HCT116 (cell line): ENCODE measurements around the gene TAX1BP1. TPM values are rescaled to one million over a fixed set of nuclear protein-coding genes. Genes with fewer than 3 reads are reported as not detected.

Experiments used
- ATAC-seq: fragments of 200-7000 bp; cut with Tn5 transposase; 2 replicates; pipeline ENCODE4 v1.9.1; 2020; ENCODE audit warnings: mild to moderate bottlenecking, moderate library complexity
- BruUV-seq: library from RNA; stranded (reverse); fragments of 400-500 nt; replicated peaks from 2 replicates; lab custom pipeline; 2021; lab: Mats Ljungman, UMichigan
- CTCF ChIA-PET: fragments of 300-600 bp; sonication (Branson Sonifier 250); formaldehyde crosslinking; loops from one replicate; lab custom pipeline; 2021; ENCODE audit warnings: antibody characterized with exemption; lab: Charles Lee
- POLR2A ChIA-PET: fragments of 300-600, 350-600 bp; sonication (Branson Sonifier 250); formaldehyde crosslinking; loops from one replicate; lab custom pipeline; 2021; ENCODE audit warnings: antibody characterized with exemption; lab: Charles Lee
- RAD21 ChIA-PET, 2 experiments: fragments of 300-600 bp; sonication (Branson Sonifier 250); formaldehyde crosslinking; loops; one replicate each; lab custom pipeline; 2023; ENCODE audit warnings: low total read pairs in 2 of 2; ENCODE audit not compliant: uncharacterized antibody in 2 of 2, unreplicated experiment in 2 of 2, low non-redundant PET in 1 of 2; lab: Charles Lee
- DNase-seq: peaks from one replicate; pipeline ENCODE4 v3.0.0-alpha.2; 2010; ENCODE audit warnings: low read depth, low spot score
- H2AFZ ChIP-seq: fragments of 200-600 bp; shearing (Covaris generic), sonication (generic); 2 replicates; pipeline ENCODE4 v1.6.1; 2017; ENCODE audit warnings: low read depth, mixed run types, mixed read lengths, antibody characterized with exemption, low read length; ENCODE audit not compliant: poor library complexity, severe bottlenecking
- H3K27ac ChIP-seq: 2 replicates; pipeline ENCODE4 v1.5.1; 2012; ENCODE audit warnings: low read depth, low read length
- H3K27me3 ChIP-seq: fragments of 200-600 bp; sonication (generic); 2 replicates; pipeline ENCODE4 v1.6.1; 2016; ENCODE audit warnings: mixed run types, low read length, mixed read lengths; ENCODE audit not compliant: insufficient read depth
- H3K36me3 ChIP-seq, 2 experiments: fragments of 200-500 bp in 1 of 2; fragments of 200-600 bp in 1 of 2; sonication (Bioruptor generic) in 1 of 2; sonication (generic) in 1 of 2; 2 replicates each; pipeline versions ENCODE4 v1.5.1 to v1.6.1; 2014 to 2016; ENCODE audit warnings: low read length in 2 of 2, inconsistent platforms in 1 of 2, mixed read lengths in 1 of 2, mixed run types in 1 of 2; ENCODE audit not compliant: insufficient read depth in 2 of 2, control insufficient read depth in 1 of 2
- H3K4me1 ChIP-seq, 2 experiments: fragments of 200-600 bp in 1 of 2; sonication (generic) in 1 of 2; 2 replicates each; pipeline versions ENCODE4 v1.5.1 to v1.6.1; 2012 to 2017; ENCODE audit warnings: low read length in 2 of 2, inconsistent platforms in 1 of 2, mild to moderate bottlenecking in 1 of 2, mixed read lengths in 1 of 2, mixed run types in 1 of 2, moderate library complexity in 1 of 2; ENCODE audit not compliant: insufficient read depth in 2 of 2, control insufficient read depth in 1 of 2
- H3K4me2 ChIP-seq: fragments of 200-600 bp; sonication (generic); 2 replicates; pipeline ENCODE4 v1.6.1; 2017; ENCODE audit warnings: mixed run types, low read length, mixed read lengths
- H3K4me3 ChIP-seq, 2 experiments: fragments of 200-600 bp in 1 of 2; sonication (generic) in 1 of 2; replicated peaks in 1 of 2; 2 replicates each; pipeline ENCODE4 v1.5.1; 2011 to 2016; ENCODE audit warnings: low read length in 2 of 2, control low read depth in 1 of 2, low read depth in 1 of 2, mild to moderate bottlenecking in 1 of 2, mixed read lengths in 1 of 2, mixed run types in 1 of 2
- H3K79me2 ChIP-seq: fragments of 200-600 bp; sonication (generic); 2 replicates; pipeline ENCODE4 v1.6.1; 2017; ENCODE audit warnings: mild to moderate bottlenecking, mixed run types, low read length, moderate library complexity, mixed read lengths; ENCODE audit not compliant: insufficient read depth
- H3K9ac ChIP-seq: fragments of 200-600 bp; sonication (generic); 2 replicates; pipeline ENCODE4 v1.6.1; 2016; ENCODE audit warnings: low read length, mixed read lengths
- H3K9me2 ChIP-seq: fragments of 200-600 bp; sonication (generic), shearing (Covaris generic); 2 replicates; pipeline ENCODE4 v1.6.1; 2017; ENCODE audit warnings: mixed run types, mild to moderate bottlenecking, moderate library complexity; ENCODE audit not compliant: insufficient read depth
- H3K9me3 ChIP-seq, 2 experiments: fragments of 200-500 bp in 1 of 2; fragments of 200-600 bp in 1 of 2; sonication (Bioruptor generic) in 1 of 2; sonication (generic) in 1 of 2; 2 replicates each; pipeline ENCODE4 v1.6.1; 2014 to 2017; ENCODE audit warnings: low read length in 2 of 2, mixed read lengths in 2 of 2, inconsistent platforms in 1 of 2, low read depth in 1 of 2, mild to moderate bottlenecking in 1 of 2, mixed run types in 1 of 2, moderate library complexity in 1 of 2; ENCODE audit not compliant: control insufficient read depth in 1 of 2, insufficient read depth in 1 of 2
- H4K20me1 ChIP-seq: fragments of 200-600 bp; sonication (generic), shearing (Covaris generic); 2 replicates; pipeline ENCODE4 v1.6.1; 2017; ENCODE audit warnings: mixed run types, mild to moderate bottlenecking, moderate library complexity; ENCODE audit not compliant: insufficient read depth
- ELF1 ChIP-seq: IDR thresholded peaks from 2 replicates; pipeline ENCODE4 v1.6.1; 2012; ENCODE audit warnings: low read depth, borderline replicate concordance
- EZH2 ChIP-seq: fragments of 200-600 bp; sonication (generic); IDR thresholded peaks from 2 replicates; pipeline ENCODE4 v1.6.1; 2017; ENCODE audit warnings: antibody characterized with exemption, mixed run types
- EZH2phosphoT487 ChIP-seq: fragments of 200-600 bp; IDR thresholded peaks from 2 replicates; pipeline ENCODE4 v1.6.1; 2018; ENCODE audit warnings: antibody characterized with exemption, borderline replicate concordance
- POLR2A ChIP-seq: IDR thresholded peaks from 2 replicates; pipeline ENCODE4 v1.7.0; 2011; ENCODE audit warnings: borderline replicate concordance; ENCODE audit not compliant: insufficient read depth, insufficient read length; ENCODE audit errors: extremely low read depth
- POLR2AphosphoS5 ChIP-seq: IDR thresholded peaks from 2 replicates; pipeline ENCODE4 v1.6.1; 2011; ENCODE audit warnings: mild to moderate bottlenecking, low read depth, low read length, moderate library complexity
- SRF ChIP-seq: IDR thresholded peaks from 2 replicates; pipeline ENCODE4 v1.6.1; 2012; ENCODE audit warnings: low read depth
- TCF7L2 ChIP-seq: IDR thresholded peaks from 2 replicates; pipeline ENCODE4 v1.7.0; 2011; ENCODE audit warnings: borderline replicate concordance, inconsistent platforms; ENCODE audit not compliant: insufficient read depth, insufficient read length; ENCODE audit errors: extremely low read depth
- YY1 ChIP-seq: IDR thresholded peaks from 2 replicates; pipeline ENCODE4 v1.6.1; 2011; ENCODE audit warnings: low read length, low read depth, moderate library complexity, mild to moderate bottlenecking; ENCODE audit not compliant: insufficient replicate concordance; ENCODE audit errors: extremely low read depth
- ZNF274 ChIP-seq: fragments of 200-500 bp; sonication (Bioruptor generic); IDR thresholded peaks from 2 replicates; pipeline ENCODE4 v1.6.1; 2014; ENCODE audit warnings: mild to moderate bottlenecking, low read depth, low read length, inconsistent platforms
- intact Hi-C: fragments of 100-400 bp; cut with micrococcal nuclease; formaldehyde crosslinking; loops from 2 replicates; pipeline ENCODE4 v1.10.0; 2022
- total RNA-seq: library from RNA; stranded (reverse); gene quantifications from one replicate; pipeline ENCODE4 v1.2.1, GENCODE V29; 2021; ENCODE audit not compliant: unreplicated experiment
- TF ChIP-seq, protein P1 (sequence below), 3 experiments: fragments of 200-600 bp in 1 of 3; sonication (generic) in 1 of 3; IDR thresholded peaks in 2 of 3; conservative IDR thresholded peaks in 1 of 3; 2 replicates each; pipeline ENCODE4 v1.5.1; 2012 to 2017; ENCODE audit warnings: low read depth in 2 of 3, low read length in 2 of 3, antibody characterized with exemption in 1 of 3, borderline replicate concordance in 1 of 3, control low read depth in 1 of 3, mild to moderate bottlenecking in 1 of 3, mixed read lengths in 1 of 3, mixed run types in 1 of 3, moderate library complexity in 1 of 3; ENCODE audit not compliant: insufficient read depth in 1 of 3
- TF ChIP-seq, protein P2 (sequence below): IDR thresholded peaks from 2 replicates; pipeline ENCODE4 v1.6.1; 2011; ENCODE audit warnings: mild to moderate bottlenecking, low read length, moderate library complexity; ENCODE audit not compliant: insufficient replicate concordance; ENCODE audit errors: extremely low read depth
- TF ChIP-seq, protein P3 (sequence below): IDR thresholded peaks from 2 replicates; pipeline ENCODE4 v1.6.1; 2012

TAX1BP1 gene
- total RNA-seq, 1 experiment from 2014 or later, result 68.1 TPM

DNA sequence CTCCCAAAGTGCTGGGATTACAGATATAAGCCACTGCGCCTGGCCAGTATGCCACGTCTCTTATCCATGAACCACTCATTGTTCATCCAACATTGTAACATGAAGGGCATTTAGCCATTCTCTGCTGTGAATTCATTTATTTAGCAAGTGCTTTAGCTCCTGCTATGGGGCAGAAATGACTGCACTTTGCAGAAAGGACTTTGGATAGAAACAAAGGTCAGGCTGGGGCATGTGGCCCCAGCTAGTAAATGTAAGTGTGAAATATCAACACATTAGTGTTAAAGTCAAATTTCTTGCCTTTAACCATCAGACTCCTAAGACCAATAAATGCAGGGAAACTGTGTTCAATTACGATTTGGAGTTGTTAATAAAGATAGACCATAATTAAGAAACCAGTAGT, 27.7 kb upstream of the TAX1BP1 start:
- Histone ChIP-seq H3K36me3 (no peaks in the 10 kb centered on the region), H3K4me2 (no peak overlapping the region)
- TF ChIP-seq POLR2AphosphoS5 (no peak), EZH2phosphoT487 (no peak), EZH2 (no peak), ZNF274 (no peak), TCF7L2 (no peak), SRF (no peak), POLR2A (no peak), YY1 (no peak), ELF1 (no peak)
- TF ChIP-seq, protein P1, sequence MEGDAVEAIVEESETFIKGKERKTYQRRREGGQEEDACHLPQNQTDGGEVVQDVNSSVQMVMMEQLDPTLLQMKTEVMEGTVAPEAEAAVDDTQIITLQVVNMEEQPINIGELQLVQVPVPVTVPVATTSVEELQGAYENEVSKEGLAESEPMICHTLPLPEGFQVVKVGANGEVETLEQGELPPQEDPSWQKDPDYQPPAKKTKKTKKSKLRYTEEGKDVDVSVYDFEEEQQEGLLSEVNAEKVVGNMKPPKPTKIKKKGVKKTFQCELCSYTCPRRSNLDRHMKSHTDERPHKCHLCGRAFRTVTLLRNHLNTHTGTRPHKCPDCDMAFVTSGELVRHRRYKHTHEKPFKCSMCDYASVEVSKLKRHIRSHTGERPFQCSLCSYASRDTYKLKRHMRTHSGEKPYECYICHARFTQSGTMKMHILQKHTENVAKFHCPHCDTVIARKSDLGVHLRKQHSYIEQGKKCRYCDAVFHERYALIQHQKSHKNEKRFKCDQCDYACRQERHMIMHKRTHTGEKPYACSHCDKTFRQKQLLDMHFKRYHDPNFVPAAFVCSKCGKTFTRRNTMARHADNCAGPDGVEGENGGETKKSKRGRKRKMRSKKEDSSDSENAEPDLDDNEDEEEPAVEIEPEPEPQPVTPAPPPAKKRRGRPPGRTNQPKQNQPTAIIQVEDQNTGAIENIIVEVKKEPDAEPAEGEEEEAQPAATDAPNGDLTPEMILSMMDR (IDR thresholded peaks at IDR 0.05 in 2 of 3, conservative IDR thresholded peaks at IDR 0.05 in 1 of 3; ENCODE audit: borderline replicate concordance in 1 of 3, insufficient read depth in 1 of 3, low read depth in 2 of 3, low read length in 2 of 3), result no peak
- TF ChIP-seq, protein P2, sequence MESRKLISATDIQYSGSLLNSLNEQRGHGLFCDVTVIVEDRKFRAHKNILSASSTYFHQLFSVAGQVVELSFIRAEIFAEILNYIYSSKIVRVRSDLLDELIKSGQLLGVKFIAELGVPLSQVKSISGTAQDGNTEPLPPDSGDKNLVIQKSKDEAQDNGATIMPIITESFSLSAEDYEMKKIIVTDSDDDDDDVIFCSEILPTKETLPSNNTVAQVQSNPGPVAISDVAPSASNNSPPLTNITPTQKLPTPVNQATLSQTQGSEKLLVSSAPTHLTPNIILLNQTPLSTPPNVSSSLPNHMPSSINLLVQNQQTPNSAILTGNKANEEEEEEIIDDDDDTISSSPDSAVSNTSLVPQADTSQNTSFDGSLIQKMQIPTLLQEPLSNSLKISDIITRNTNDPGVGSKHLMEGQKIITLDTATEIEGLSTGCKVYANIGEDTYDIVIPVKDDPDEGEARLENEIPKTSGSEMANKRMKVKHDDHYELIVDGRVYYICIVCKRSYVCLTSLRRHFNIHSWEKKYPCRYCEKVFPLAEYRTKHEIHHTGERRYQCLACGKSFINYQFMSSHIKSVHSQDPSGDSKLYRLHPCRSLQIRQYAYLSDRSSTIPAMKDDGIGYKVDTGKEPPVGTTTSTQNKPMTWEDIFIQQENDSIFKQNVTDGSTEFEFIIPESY, result no peak
- TF ChIP-seq, protein P3, sequence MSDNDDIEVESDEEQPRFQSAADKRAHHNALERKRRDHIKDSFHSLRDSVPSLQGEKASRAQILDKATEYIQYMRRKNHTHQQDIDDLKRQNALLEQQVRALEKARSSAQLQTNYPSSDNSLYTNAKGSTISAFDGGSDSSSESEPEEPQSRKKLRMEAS, result no peak
- TF ChIP-seq, all 23 proteins: peak for 0
- no peaks in the 10 kb centered on the region for H3K27me3 ChIP-seq
- intact Hi-C loops, result no loop called here
- no peak overlapping the region for H3K4me3 ChIP-seq
- no peaks in the 10 kb centered on the region for H3K9me3 ChIP-seq
- H3K27ac ChIP-seq, result no peak overlapping the region
- no peak overlapping the region for H2AFZ ChIP-seq
- no peak for DNase-seq
- H3K9ac ChIP-seq, result no peak overlapping the region
- peaks cover 0 to 6% of the 10 kb centered on the region in 2 experiments; a peak in 1 of 4 replicates for H3K4me1 ChIP-seq
- ChIA-PET POLR2A (no interaction called here), CTCF (no interaction called here), RAD21 (no interaction called here)
- no peaks in the 10 kb centered on the region for H3K9me2 ChIP-seq
- H4K20me1 ChIP-seq, result no peaks in the 10 kb centered on the region
- no TSS peak for BruUV-seq
- ATAC-seq, result no peak
- no peaks in the 10 kb centered on the region for H3K79me2 ChIP-seq
